HG03469 (cell line): ENCODE data around the gene HIPK4.
"Not testable (repeated sequence)": the region's sequence is repeated elsewhere in the genome, so short reads cannot be mapped to it uniquely, and the experiment has no call there.

Experiments
- ATAC-seq: cut with Tn5 transposase; IDR thresholded peaks from one replicate; pipeline ENCODE4 v1.9.1; 2021; ENCODE audit warnings: mild to moderate bottlenecking, moderate library complexity, moderate number of reproducible peaks; ENCODE audit not compliant: unreplicated experiment

The HIPK4 gene, protein sequence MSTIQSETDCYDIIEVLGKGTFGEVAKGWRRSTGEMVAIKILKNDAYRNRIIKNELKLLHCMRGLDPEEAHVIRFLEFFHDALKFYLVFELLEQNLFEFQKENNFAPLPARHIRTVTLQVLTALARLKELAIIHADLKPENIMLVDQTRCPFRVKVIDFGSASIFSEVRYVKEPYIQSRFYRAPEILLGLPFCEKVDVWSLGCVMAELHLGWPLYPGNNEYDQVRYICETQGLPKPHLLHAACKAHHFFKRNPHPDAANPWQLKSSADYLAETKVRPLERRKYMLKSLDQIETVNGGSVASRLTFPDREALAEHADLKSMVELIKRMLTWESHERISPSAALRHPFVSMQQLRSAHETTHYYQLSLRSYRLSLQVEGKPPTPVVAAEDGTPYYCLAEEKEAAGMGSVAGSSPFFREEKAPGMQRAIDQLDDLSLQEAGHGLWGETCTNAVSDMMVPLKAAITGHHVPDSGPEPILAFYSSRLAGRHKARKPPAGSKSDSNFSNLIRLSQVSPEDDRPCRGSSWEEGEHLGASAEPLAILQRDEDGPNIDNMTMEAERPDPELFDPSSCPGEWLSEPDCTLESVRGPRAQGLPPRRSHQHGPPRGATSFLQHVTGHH

DNA sequence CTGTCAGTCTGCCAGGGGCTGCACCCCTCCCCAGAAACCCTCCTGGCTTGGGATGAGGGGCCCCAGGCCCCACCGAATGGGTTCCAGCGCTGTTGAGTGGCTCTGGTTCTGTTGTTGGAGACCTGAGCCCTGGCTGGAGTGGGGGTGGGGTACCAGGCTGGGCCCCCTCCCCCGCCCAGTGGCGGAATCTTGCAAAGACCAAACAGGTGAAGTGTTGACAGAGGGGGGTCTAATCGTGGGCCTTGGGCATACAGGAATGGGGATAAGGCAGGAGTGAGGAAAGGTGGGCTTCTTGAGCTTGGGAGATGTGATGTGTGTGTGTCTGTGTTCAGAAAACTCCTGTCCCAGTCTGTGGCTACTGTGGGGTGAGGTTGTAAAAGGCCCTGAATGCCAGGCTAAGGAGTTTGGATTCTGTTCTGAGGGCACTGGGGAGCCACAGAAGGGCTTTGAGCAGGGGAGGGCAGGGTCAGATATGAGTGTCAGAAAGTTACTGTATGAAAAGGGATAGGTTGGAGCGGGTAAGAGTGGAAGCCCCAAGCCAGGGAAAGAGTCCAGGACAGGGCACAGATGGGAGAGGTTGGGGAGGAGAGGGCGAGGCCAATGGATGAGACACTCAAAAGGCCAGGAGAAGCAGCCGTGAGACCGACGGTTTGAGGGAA is at the start of gene HIPK4:
Gene HIPK4 (minus strand): TSS at position 98 of the 659 bp plus-strand sequence. CDS start 279 bp downstream, outside the sequence.
- ATAC-seq, result no peak

DNA sequence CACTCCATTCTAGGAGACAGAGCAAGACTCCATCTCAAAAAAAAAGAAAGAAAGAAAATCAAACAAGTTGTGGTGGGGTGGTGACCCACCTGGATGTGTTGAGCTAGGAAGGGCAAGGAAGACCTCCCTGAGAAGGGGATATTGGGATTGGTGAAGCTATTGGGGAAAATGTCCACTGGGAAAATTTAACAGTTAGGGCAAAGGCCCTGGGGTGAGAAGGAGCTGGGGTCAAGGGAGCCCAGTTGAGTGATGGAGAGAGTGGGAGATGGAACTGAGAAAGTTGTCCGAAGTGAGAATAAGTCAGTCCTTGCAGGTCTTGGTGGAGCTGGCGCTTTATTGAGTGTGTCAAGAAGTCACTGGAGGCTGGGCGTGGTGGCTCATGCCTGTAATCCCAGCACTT is 48.3 kb upstream of the HIPK4 start:
- no peak for ATAC-seq

DNA sequence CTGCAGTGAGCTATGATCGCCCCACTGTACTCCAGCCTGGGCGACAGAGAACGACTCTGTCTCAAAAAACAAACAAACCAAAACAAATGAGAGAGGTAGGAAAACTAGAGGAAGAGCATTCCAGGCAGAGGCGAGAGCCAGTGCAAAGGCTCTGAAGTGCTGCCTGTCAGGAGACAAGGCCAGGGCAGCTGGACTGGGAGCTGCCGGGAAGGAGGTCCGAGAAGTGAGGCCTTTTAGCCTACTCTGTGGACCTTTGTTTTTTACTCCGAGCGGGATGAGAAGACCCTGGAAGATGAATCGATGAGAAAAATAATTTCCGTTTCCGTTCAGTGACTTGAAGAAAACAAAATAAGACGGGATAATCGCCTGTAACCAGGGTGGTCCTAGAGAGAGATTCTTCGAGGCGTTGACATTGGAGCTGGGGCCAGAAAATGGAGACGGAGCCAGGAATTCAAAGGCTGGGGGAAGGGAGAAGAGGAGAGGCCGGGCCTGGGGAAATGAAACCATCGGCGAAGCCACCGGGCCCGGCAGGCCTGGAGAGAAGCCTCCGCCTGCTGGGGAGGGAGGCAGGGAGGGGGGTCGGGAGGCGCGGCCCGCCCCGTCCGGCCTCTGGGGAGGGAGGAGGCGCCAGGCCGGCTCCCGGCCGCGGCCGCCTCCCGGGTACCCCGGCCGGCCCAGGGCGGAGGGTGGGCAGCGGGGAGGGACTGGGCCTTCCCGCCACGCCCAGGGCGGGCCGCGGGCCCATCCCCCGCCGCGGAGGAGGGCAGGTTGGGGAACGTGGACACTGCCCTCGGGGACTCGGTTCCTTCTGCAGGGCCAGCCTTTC is 43.6 kb upstream of the HIPK4 start:
- ATAC-seq, result no peak

DNA sequence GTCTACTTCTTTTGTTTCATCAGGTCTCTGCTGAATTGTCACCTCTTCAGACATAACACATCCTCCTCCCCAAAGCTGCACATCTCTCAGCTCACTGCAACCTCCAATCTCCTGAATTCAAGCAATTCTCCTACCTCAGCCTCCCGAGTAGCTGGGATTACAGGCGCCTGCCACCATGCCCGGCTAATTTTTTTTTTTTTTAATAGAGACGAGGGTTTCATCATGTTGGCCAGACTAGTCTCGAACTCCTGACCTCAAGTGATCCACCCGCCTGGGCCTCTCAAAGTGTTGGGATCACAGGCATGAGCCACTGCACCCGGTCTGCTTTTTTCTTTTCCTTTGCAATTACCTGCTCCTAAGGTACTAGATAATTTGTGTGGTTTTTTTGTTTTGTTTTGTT is 42.8 kb upstream of the HIPK4 start:
- not testable (repeated sequence) for ATAC-seq

DNA sequence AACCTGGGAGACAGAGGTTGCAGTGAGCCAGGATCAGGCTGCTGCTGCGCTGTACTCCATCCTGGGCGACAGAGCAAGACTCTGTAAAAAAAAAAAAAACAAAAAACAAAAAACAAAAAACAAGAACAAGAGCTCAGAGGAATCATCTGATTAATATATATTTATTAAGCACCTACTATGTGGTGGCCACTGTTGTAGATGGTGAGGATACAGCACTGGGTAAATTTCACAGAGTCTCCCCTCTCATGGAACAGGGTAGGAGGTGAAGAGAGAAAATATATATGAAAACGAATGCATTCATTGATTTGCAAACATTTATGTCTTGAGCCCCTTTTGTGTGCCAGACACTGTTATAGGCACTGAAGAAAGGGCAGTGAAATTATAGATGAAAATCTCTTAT is 41.7 kb upstream of the HIPK4 start:
- ATAC-seq, result no peak

DNA sequence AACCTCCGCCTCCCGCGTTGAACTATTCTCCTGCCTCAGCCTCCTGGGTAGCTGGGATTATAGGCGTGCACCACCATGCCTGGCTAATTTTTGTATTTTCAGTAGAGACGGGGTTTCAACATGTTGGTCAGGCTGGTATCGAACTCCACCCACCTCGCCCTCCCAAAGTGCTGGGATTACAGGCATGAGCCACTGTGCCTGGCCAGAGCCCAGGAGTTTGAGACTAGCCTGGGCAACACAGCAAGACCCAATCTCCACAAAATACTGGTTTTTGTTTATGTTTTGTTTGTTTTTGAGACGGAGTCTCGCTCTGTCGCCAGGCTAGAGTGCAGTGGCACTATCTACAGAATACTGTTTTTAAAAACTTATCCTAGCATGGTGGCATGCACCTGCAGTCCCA is 40.3 kb upstream of the HIPK4 start:
- not testable (repeated sequence) for ATAC-seq

DNA sequence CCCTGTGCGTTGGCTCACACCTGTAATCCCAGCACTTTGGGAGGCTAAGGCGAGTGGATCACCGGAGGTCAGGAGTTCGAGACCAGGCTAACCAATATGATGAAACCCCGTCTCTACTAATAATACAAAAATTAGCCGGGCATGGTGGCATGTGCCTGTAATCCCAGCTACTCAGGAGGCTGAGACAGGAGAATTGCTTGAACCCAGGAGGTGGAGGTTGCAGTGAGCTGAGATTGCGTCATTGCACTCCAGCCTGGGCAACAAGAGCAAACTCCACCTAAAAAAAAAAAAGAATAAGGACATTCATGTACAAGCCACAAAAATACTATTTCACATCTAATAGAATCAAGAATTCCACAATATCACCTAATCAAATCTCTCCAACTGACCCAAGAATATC is 38.2 kb upstream of the HIPK4 start:
- not testable (repeated sequence) for ATAC-seq

DNA sequence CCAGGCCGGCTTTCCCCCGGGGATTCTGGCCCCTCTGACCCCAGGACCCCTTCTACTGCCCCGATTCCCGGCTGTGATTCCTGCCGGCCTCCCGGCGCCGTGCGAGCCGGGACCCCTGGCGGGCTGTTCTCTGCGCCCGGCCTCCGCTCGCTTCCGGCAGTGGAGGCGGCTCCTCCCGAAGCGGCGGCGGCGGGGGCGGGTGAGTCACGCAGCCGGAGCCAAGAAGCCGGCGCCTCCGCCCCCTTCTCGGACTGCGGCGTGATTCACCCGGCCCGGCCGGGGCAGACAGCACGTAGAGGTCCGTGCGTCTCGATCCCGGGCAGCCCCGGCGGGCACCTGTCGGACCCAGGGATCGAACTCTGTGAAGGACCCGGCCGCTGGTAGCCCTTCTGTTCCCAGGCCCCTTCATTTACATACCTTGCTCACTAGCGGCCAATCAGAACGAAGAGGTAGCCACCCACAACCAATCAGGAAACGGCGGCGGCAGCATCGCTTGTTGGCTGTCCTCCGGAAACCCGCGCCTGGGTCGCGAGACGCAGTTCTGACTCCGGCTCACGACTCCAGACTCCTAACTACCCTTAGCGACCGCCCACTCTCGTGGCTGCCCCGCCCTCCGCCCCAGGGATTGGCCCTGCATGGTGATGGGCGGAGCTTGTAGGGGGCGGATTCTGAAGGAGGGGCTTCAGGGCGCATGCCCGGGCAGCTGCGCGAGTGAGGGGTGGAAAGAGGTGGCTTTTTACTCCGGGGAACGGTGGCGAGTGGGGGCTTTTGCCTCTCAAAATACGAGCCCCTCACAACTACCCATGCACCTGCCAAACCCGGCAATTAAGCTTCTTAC is 35.7 kb upstream of the HIPK4 start, which contains the start of gene SERTAD1:
Gene SERTAD1 (minus strand): TSS at position 543 of the 838 bp plus-strand sequence. CDS start 2,446 bp downstream, outside the sequence.
- ATAC-seq, result peak; percentile 68

DNA sequence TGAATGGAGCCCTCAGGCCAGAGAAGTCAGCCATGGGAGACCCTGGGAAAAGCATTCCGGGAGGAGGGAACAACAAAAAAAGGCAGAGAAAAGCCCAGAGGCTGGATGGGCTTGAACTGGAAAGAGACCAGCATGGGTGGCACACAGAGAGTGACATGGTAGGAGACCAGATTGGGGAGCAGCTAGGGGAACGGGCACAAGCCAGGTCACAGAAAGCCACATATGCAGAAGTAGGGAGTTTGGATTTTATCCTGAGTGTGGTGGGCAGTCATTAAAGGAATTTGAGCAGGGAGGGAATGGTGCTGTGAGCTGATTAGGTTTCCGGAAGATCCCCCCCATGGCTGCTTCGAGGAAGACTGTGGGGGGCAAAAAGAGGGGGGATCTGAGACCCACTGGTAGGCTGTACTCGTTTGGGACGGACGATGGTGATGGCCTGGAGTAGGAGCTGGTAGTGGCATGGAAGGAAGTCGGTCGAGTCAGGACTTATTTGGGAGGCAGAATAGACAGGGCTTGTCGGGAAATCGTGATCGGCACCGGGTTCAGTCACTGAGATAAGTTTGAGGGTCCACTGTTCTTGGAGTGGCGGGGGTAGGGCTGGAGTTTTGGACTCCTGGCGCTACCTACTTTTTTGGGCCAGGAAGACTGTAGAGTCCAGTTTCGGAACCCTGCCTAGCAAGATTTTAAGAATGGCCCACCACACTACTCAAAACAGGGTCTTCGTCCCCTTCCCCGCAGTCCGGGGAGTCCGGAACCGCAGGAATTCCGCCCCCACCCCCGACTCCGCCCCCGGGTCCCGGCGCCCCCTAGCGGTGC is 34.9 kb upstream of the HIPK4 start:
- no peak for ATAC-seq

DNA sequence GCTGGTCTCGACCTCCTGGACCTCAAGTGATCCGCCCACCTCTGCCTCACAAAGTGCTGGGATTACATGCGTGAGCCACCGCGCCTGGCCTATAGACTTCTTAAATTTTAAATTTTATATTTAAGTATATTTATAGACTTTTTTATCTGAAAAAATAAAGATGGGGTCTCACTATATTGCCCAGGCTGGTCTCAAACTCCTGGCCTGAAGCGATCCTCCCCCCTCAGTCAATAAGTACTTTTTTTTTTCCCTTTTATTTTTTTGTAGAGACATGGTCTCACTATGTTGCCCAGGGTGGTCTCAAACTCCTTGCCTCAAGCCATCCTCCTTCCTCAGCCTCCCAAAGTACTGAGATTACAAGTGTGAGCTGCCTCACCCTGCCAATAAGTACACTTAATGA is 34.0 kb upstream of the HIPK4 start:
- ATAC-seq, result no peak

DNA sequence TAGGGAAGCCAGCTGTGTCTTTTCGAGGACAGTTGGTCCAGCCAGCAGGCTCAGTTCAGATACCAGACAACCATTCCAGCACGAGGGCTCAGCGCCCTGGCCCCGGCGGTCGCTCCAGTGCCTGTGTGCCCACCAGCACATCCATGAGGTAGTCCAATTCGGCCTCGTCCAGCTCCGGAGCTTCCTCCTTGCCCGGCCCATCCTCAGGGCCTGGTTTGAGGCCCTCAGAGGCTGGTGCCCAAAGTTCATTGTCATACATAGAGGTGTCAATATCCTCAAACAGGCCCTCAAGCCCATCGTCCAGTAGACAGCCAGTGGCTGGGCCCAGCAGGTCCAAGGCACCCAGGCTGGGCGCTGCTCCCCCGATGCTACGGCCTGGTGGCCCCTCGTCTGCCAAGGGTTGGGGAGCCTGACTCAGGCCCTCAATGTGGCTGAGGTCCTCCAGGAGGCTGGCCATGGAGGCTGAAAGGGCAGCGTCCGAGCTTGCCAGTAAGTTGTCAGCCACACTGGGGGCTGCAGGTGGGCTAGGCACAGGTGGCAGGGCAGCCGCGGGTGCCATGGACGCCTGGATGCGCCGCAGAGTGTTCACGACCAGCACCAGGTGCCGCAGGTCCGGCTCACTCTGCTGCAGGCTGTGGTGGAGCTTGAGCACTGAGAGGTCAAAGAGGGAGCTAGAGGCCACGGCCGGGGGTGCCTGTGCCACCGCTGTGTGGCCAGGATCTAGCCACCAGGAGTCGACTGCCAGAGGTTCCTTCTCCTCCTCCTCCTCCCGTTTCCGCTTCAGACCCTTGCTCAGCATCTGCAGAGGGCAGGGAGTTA is 33.0 kb upstream of the HIPK4 start:
- ATAC-seq, result no peak

DNA sequence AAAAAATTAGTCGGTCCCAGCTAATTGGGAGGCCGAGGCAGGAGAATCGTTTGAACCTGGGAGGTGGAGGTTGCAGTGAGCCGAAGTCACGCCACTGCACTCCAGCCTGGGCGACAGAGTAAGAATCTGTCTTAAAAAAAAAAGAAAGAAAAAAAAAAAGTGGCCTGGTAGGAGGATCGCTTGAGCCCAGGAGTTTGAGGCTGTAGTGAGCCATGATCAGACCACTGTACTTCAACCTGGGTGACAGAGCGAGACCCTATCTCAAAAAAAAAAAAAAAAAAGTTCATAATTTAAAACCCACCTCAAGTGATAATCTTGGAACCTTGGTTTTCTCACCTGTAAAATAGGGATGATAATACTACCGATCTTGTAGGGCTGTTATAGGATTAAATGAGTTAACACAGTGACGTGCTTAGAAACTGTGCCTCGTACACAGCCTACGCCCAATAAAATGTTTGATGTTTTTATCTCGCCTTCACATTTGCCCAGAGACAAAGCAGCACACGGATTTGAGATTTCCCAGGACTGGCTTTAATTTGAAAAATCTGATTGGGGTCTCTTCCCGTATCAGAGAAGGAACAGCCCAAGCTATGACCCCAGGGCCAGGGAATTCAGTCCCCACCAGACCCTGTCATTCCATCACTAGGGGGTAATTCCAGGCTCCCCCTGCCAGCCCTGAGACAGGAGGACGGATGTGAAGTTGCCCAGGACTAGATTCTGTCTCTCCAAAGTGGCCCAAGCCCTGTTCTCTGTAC is 32.2 kb upstream of the HIPK4 start:
- no peak for ATAC-seq

DNA sequence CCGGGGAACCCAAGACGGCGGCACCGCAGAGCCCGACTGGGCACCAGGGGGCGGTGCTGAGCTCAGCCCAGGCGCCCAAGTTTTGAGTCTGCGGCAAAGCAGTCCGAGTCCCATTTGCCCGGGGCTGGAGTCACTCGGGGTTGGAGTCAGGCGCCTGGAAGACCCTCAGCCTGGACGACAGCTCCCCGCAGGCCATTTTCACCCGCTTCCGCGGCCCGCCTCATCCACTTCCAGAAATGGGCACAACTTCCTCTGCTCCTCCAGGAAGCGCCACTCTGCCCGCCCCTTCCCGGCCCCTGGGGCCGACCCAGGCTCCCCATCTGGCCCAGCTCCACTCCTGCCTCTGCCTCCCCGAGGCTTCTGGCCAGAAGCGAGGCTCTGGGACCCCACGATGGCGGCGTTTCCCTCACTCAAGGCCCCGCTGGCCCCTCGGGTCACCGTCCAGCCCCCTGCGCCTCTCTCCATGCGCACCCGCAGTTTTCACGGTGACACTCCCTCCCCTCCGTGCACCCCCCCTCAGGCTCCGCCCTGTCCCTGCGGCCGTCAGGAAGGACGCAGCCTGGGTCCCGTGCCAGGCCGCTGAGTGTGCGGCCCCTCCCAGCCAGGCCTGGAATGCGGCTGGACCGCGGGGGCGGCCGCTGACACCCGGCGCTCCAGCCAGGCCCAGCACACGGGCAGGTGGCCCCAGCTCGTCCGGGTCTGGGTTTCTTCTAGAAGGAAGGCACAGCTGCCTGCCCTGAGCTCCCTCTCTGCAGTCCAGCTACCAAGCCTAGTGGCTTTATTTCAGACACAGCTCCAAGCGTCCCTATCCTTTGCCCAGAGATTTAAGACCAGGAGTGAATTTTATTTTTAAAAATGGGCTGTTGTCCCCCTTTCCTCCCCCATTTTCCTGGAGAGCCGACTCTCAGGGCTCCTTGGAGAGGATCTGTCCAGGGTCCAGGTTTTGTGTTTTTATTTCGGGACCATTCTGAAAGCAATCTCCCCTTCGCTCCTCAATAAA is 31.1 kb upstream of the HIPK4 start:
- no peak for ATAC-seq

DNA sequence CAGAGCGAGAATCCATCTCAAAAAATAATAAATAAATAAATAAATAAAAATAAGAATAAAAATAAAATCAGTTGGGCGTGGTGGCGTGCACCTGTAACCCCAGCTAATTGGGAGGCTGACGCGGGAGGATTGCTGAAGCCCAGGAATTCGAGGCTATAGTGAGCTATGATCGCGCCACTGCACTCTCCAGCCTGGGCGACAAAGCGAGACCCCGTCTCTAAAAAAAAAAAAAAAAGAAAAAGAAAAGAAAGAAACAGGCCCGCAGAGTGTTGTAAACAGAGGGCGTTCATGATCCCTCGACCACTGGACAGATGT is 30.4 kb upstream of the HIPK4 start:
- ATAC-seq, result no peak

DNA sequence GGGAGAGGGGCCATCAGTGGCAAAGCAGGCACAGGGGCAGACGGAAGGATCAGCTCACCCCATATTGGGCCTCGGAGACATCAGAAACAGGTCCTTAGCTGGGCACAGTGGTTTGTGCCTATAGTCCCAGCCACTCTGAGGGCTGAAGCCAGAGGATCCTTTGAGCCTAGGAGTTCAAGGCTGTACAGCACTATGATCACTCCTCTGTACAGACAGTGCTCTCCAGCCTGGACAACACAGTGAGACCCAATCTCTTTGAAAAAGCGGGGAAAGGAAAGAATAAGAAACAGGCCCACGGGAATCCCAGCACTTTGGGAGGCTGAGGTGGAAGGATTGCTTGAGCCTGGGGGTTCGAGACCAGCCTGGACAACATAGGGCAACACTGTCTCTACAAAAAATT is 29.8 kb upstream of the HIPK4 start:
- ATAC-seq, result no peak

DNA sequence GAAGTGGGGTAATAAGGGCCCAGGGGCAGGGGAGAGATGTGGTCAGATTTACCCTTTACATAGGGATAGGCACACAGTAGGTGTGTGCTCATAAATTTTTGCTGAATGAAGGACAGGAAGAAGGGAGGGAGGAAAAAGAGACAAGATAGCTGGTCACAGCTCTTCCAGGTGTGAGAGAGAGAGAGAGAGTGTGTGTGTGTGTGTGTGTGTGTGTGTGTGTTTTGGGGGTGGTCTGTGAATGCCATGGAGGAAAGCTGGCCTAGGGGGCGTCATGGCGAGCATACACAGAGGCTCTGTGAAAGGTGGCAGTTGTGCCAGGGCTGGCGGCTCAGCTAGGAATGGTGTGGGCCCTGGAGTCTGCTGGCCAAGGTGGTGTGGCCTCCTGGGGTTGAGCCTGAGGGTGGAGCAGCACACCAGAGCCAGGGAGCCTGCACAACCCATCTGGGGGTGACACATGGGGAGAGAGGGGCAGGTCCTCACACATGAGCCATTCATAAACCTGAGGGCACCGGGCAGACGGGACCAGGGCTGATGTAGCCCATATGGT is 29.2 kb upstream of the HIPK4 start:
- ATAC-seq, result no peak
